Measurements from ENCODE around the gene FNBP1L.

DNA sequence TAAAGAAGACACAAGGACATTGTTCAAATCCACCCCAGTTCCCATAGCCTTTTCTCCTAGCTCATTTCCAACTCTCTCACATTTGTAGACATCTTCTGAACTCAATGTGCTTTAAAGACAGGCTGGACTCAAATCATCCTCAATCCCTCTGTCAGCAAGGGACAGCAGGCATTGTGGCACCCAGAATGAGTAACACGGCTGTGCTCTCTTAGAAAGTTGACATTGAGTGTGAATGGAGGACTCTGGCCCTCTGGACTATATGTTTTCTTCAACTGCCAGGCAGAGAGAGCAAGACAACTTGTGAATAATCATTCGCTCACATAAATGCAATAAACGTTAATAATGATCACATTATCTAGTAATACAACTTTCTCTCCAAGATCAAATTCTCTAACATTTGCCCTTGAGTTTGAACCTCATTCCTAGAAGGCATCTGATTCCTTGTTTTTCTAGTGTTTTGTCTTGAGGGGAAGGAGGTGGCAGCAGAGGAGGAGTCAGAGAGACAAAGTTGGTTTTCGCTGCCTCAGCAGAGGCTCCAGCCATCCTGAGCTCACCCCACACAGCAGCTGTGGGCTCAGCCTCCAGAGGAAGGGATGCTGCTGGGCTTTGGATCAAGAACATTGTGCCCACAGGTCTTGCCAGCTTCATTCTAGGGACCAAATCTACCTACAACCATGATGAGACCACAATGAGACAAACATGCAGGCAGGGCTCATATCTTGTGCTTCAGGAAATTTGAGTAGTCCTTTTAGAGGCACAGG lies 148.6 kb downstream of the FNBP1L start:
- TF ChIP-seq, protein P1, sequence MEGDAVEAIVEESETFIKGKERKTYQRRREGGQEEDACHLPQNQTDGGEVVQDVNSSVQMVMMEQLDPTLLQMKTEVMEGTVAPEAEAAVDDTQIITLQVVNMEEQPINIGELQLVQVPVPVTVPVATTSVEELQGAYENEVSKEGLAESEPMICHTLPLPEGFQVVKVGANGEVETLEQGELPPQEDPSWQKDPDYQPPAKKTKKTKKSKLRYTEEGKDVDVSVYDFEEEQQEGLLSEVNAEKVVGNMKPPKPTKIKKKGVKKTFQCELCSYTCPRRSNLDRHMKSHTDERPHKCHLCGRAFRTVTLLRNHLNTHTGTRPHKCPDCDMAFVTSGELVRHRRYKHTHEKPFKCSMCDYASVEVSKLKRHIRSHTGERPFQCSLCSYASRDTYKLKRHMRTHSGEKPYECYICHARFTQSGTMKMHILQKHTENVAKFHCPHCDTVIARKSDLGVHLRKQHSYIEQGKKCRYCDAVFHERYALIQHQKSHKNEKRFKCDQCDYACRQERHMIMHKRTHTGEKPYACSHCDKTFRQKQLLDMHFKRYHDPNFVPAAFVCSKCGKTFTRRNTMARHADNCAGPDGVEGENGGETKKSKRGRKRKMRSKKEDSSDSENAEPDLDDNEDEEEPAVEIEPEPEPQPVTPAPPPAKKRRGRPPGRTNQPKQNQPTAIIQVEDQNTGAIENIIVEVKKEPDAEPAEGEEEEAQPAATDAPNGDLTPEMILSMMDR (conservative IDR thresholded peaks at IDR 0.05; ENCODE audit: low read length) = no peak
- no peak for TF ChIP-seq EZH2phosphoT487 (IDR thresholded peaks at IDR 0.05; ENCODE audit: borderline replicate concordance, low read depth, low read length)

Data from OCI-LY7 (cell line).